Endothelial cell of umbilical vein (primary cell): ENCODE results near the gene NSD2. TPM values are rescaled to one million over a fixed set of nuclear protein-coding genes. Genes with fewer than 3 reads are reported as not detected.

ENCODE experiments used
- BruUV-seq: library from RNA; stranded (reverse); fragments of 400-500 nt; replicated peaks from 2 replicates; lab custom pipeline; 2021; lab: Mats Ljungman, UMichigan
- CTCF ChIA-PET: fragments of 300-600, 350-600 bp; sonication (Branson Sonifier 250); formaldehyde crosslinking; loops from one replicate; lab custom pipeline; 2021; ENCODE audit warnings: antibody characterized with exemption, inconsistent platforms; lab: Charles Lee
- POLR2A ChIA-PET: fragments of 300-600, 350-600 bp; sonication (Branson Sonifier 250); formaldehyde crosslinking; loops from one replicate; lab custom pipeline; 2021; ENCODE audit warnings: antibody characterized with exemption, inconsistent platforms; lab: Charles Lee
- DNase-seq: peaks from one replicate; pipeline ENCODE4 v3.0.0-alpha.2; 2011; ENCODE audit warnings: low read depth, low spot score
- FAIRE-seq: peaks from 2 replicates; lab custom pipeline; 2011; peaks lifted over from hg19 to GRCh38; lab: Jason Lieb, UNC
- H2AFZ ChIP-seq: 2 replicates; pipeline ENCODE4 v1.6.0; 2012; ENCODE audit warnings: low read depth, low read length, control low read depth, inconsistent platforms
- H3K27ac ChIP-seq: 2 replicates; pipeline ENCODE4 v1.5.1; 2011; ENCODE audit warnings: low read depth, mild to moderate bottlenecking, control low read depth, low read length, moderate library complexity; ENCODE audit not compliant: insufficient read depth
- H3K27me3 ChIP-seq, 2 experiments: 2 replicates each; pipeline versions ENCODE4 v1.6.0 to v1.6.1; 2011; ENCODE audit warnings: low read length in 2 of 2, mixed read lengths in 1 of 2; ENCODE audit not compliant: control insufficient read depth in 2 of 2, insufficient read depth in 2 of 2
- H3K36me3 ChIP-seq, 2 experiments: 2 replicates in 1 of 2; 3 replicates in 1 of 2; pipeline ENCODE4 v1.5.1; 2011; ENCODE audit warnings: low read length in 2 of 2, mild to moderate bottlenecking in 1 of 2, moderate library complexity in 1 of 2; ENCODE audit not compliant: control insufficient read depth in 2 of 2, insufficient read depth in 2 of 2; ENCODE audit errors: extremely low read depth in 1 of 2
- H3K4me1 ChIP-seq: 3 replicates; pipeline ENCODE4 v1.5.1; 2011; ENCODE audit warnings: mild to moderate bottlenecking, low read length; ENCODE audit not compliant: control insufficient read depth, insufficient read depth; ENCODE audit errors: extremely low read depth
- H3K4me2 ChIP-seq: 2 replicates; pipeline ENCODE4 v1.6.1; 2011; ENCODE audit warnings: low read length, control low read depth, mixed read lengths; ENCODE audit not compliant: insufficient read depth
- H3K4me3 ChIP-seq, 3 experiments: fragments of 200-600 bp in 1 of 3; sonication (generic), shearing (Covaris generic) in 1 of 3; replicated peaks in 1 of 3; 2 replicates each; pipeline ENCODE4 v1.5.1; 2011 to 2016; ENCODE audit warnings: control low read depth in 3 of 3, low read length in 3 of 3, mild to moderate bottlenecking in 2 of 3, inconsistent platforms in 1 of 3, low read depth in 1 of 3, moderate library complexity in 1 of 3; ENCODE audit not compliant: insufficient read depth in 1 of 3
- H3K79me2 ChIP-seq: 2 replicates; pipeline ENCODE4 v1.6.0; 2012; ENCODE audit warnings: low read length, inconsistent platforms; ENCODE audit not compliant: control insufficient read depth, insufficient read depth
- H3K9ac ChIP-seq: replicated peaks from 2 replicates; pipeline ENCODE3; 2011; ENCODE audit warnings: low read length, control low read depth; ENCODE audit not compliant: insufficient read depth; ENCODE audit errors: extremely low read depth
- H3K9me1 ChIP-seq: replicated peaks from 3 replicates; pipeline ENCODE4 v1.6.0; 2011; ENCODE audit warnings: mild to moderate bottlenecking, low read length; ENCODE audit not compliant: control insufficient read depth, insufficient read depth; ENCODE audit errors: extremely low read depth
- H3K9me3 ChIP-seq: replicated peaks from 2 replicates; pipeline ENCODE4 v1.5.1; 2012; ENCODE audit warnings: low read length, inconsistent platforms; ENCODE audit not compliant: control insufficient read depth, insufficient read depth
- H4K20me1 ChIP-seq: replicated peaks from 2 replicates; pipeline ENCODE3; 2011; ENCODE audit warnings: mild to moderate bottlenecking, low read length; ENCODE audit not compliant: control insufficient read depth, insufficient read depth; ENCODE audit errors: extremely low read depth
- EZH2 ChIP-seq: IDR thresholded peaks from 2 replicates; pipeline ENCODE4 v1.6.1; 2012; ENCODE audit warnings: borderline replicate concordance, low read depth, mild to moderate bottlenecking, moderate library complexity, low read length, inconsistent platforms; ENCODE audit not compliant: severe bottlenecking
- FOS ChIP-seq: IDR thresholded peaks from 2 replicates; pipeline ENCODE4 v1.6.1; 2011; ENCODE audit warnings: mild to moderate bottlenecking, low read length, moderate library complexity, borderline replicate concordance; ENCODE audit not compliant: insufficient read depth
- GATA2 ChIP-seq: IDR thresholded peaks from 2 replicates; pipeline ENCODE4 v1.7.0; 2011; ENCODE audit warnings: low read depth, mild to moderate bottlenecking, moderate library complexity, mixed read lengths, low read length; ENCODE audit not compliant: insufficient read length, insufficient read depth
- JUN ChIP-seq: IDR thresholded peaks from 2 replicates; pipeline ENCODE4 v1.6.1; 2011; ENCODE audit warnings: borderline replicate concordance, low read depth; ENCODE audit not compliant: insufficient read length, insufficient read depth
- MAX ChIP-seq: IDR thresholded peaks from 2 replicates; pipeline ENCODE4 v1.6.1; 2011; ENCODE audit not compliant: insufficient read depth, insufficient read length
- MYC ChIP-seq: IDR thresholded peaks from one replicate; pipeline ENCODE4 v1.6.1; 2011; ENCODE audit warnings: mild to moderate bottlenecking, low read depth, low read length
- POLR2A ChIP-seq: IDR thresholded peaks from 2 replicates; pipeline ENCODE4 v1.6.1; 2012; ENCODE audit warnings: low read depth, mild to moderate bottlenecking, control low read depth, low read length
- POLR2AphosphoS5 ChIP-seq: IDR thresholded peaks from 2 replicates; pipeline ENCODE4 v1.6.1; 2012; ENCODE audit warnings: low read depth, mild to moderate bottlenecking, control low read depth, low read length, moderate library complexity; ENCODE audit not compliant: insufficient read depth
- dilution Hi-C: fragments of 300-500 bp; cut with MboI; formaldehyde crosslinking; loops from one replicate; pipeline ENCODE4 v1.15.0; 2019; ENCODE audit warnings: low sequenced_read_pairs; ENCODE audit not compliant: extremely low pct_ligation_motif_present
- intact Hi-C: fragments of 100-400 bp; cut with micrococcal nuclease; formaldehyde crosslinking; loops from one replicate; pipeline ENCODE4 v1.10.0; 2022
- polyA plus RNA-seq, 4 experiments: library from polyadenylated mRNA; depleted of rRNA in 3 of 4; stranded (reverse) in 3 of 4; unstranded in 1 of 4; fragments of >200 nt; gene quantifications; 2 replicates each; pipeline versions ENCODE4 v1.2.1 to v1.2.3, GENCODE V29; 2011 to 2012; ENCODE audit warnings: missing spikeins in 1 of 4
- total RNA-seq: library from RNA; stranded (reverse); gene quantifications from 2 replicates; pipeline ENCODE4 v1.2.3, GENCODE V29; 2021
- TF ChIP-seq, protein P1 (sequence below), 2 donors: IDR thresholded peaks; 1 replicate in 1 of 2; 2 replicates in 1 of 2; pipeline ENCODE4 v1.5.1; 2011; ENCODE audit warnings: low read length in 2 of 2, mild to moderate bottlenecking in 2 of 2, moderate library complexity in 2 of 2, control low read depth in 1 of 2, inconsistent platforms in 1 of 2, low read depth in 1 of 2; ENCODE audit not compliant: insufficient read depth in 1 of 2; ENCODE audit errors: extremely low read depth in 1 of 2

Gene NSD2
- total and polyA plus RNA-seq, 2 donors (not counting 3 experiments of a cell fraction or from before 2014, with no cell fraction given) = 31.3 to 171 TPM

- dilution Hi-C loops (no loop called here), intact Hi-C loops (no loop called here)
- Histone ChIP-seq H3K4me2 (peak overlapping the region; percentile 81), H3K27me3 (no peaks in the 10 kb centered on the region), H3K27ac (no peak overlapping the region), H3K4me3 (peak overlapping the region; percentile 44 to 88 (median 82)), H4K20me1 (no peaks in the 10 kb centered on the region), H3K9me3 (no peaks in the 10 kb centered on the region), H3K4me1 (peaks cover 17% of the 10 kb centered on the region), H3K36me3 (peaks cover 0 to 2% of the 10 kb centered on the region in 2 experiments), H3K79me2 (peaks cover 62% of the 10 kb centered on the region), H3K9ac (peak overlapping the region; percentile 69), H2AFZ (no peak overlapping the region), H3K9me1 (no peaks in the 10 kb centered on the region)
- DNase-seq = no peak
- TSS peak; percentile 36 for BruUV-seq
- CTCF ChIA-PET = interaction anchor here (2.5 to 4.8 kb wide), 2 partner anchors 16 to 44 kb away, joined by 10 to 25 read pairs; partner anchors contain the start of gene NSD2
- FAIRE-seq = peak; percentile 44
- TF ChIP-seq POLR2AphosphoS5 (no peak), POLR2A (no peak), EZH2 (no peak), FOS (no peak), GATA2 (no peak), MAX (no peak), MYC (no peak), JUN (no peak)
- TF ChIP-seq, protein P1, sequence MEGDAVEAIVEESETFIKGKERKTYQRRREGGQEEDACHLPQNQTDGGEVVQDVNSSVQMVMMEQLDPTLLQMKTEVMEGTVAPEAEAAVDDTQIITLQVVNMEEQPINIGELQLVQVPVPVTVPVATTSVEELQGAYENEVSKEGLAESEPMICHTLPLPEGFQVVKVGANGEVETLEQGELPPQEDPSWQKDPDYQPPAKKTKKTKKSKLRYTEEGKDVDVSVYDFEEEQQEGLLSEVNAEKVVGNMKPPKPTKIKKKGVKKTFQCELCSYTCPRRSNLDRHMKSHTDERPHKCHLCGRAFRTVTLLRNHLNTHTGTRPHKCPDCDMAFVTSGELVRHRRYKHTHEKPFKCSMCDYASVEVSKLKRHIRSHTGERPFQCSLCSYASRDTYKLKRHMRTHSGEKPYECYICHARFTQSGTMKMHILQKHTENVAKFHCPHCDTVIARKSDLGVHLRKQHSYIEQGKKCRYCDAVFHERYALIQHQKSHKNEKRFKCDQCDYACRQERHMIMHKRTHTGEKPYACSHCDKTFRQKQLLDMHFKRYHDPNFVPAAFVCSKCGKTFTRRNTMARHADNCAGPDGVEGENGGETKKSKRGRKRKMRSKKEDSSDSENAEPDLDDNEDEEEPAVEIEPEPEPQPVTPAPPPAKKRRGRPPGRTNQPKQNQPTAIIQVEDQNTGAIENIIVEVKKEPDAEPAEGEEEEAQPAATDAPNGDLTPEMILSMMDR (IDR thresholded peaks at IDR 0.05; ENCODE audit: extremely low read depth in 1 of 2, insufficient read depth in 1 of 2, low read depth in 1 of 2, low read length in 2 of 2) = no peak
- POLR2A ChIA-PET = no interaction called here
Measured at GRCh38 chr4:1854752-1855151, 16.4 kb upstream of the NSD2 start.
